Suprapubic skin (tissue), 4 donors: ENCODE results near the gene MAP4K3. TPM values are rescaled to one million over a fixed set of nuclear protein-coding genes. Genes with fewer than 3 reads are reported as not detected.
"Not testable (repeated sequence)": the region's sequence is repeated elsewhere in the genome, so short reads cannot be mapped to it uniquely, and the experiment has no call there.

Source experiments
- DNase-seq, 2 donors: peaks; one replicate each; pipeline ENCODE4 v3.0.0-alpha.2; 2019; ENCODE audit warnings: low spot score in 2 of 2
- H3K27ac ChIP-seq: fragments of 200-600 bp; sonication (generic); one replicate; pipeline ENCODE4 v1.5.1; 2019
- H3K27me3 ChIP-seq: fragments of 200-600 bp; sonication (generic); one replicate; pipeline ENCODE4 v1.5.1; 2019
- H3K36me3 ChIP-seq: fragments of 200-600 bp; sonication (generic); one replicate; pipeline ENCODE4 v1.5.1; 2019
- H3K4me1 ChIP-seq: fragments of 200-600 bp; sonication (generic); one replicate; pipeline ENCODE4 v1.5.1; 2019
- H3K4me3 ChIP-seq: fragments of 200-600 bp; sonication (generic); one replicate; pipeline ENCODE4 v1.5.1; 2019; ENCODE audit warnings: mild to moderate bottlenecking
- H3K9me3 ChIP-seq: fragments of 200-600 bp; sonication (generic); one replicate; pipeline ENCODE4 v1.5.1; 2019
- EP300 ChIP-seq: sonication (generic); formaldehyde crosslinking; IDR thresholded peaks from one replicate; pipeline ENCODE4 v1.6.1; 2017; ENCODE audit warnings: antibody characterized with exemption
- POLR2A ChIP-seq, 2 donors: fragments of 450-650 bp; IDR thresholded peaks; one replicate each; pipeline ENCODE4 v1.6.1; 2017; ENCODE audit warnings: antibody characterized with exemption in 2 of 2, mild to moderate bottlenecking in 2 of 2, moderate library complexity in 2 of 2
- POLR2AphosphoS5 ChIP-seq, 3 donors: sonication (generic); formaldehyde crosslinking; IDR thresholded peaks; one replicate each; pipeline ENCODE4 v1.6.1; 2017; ENCODE audit warnings: antibody characterized with exemption in 3 of 3
- WGBS: methylation state at CpG from one replicate; pipeline ENCODE4 v1.1.5; 2018; 5-methylcytosine and 5-hydroxymethylcytosine counted together
- total RNA-seq, 4 donors: library from RNA; depleted of rRNA; stranded (reverse); fragments of >200 nt; gene quantifications; one replicate each; pipeline ENCODE4 v1.1.0, GENCODE V29; 2016
- TF ChIP-seq, protein P1 (sequence below), 2 donors: fragments of 200-600 bp in 1 of 2; fragments of 450-650 bp in 1 of 2; sonication (generic) in 1 of 2; IDR thresholded peaks; one replicate each; pipeline ENCODE4 v1.5.1; 2016 to 2019; ENCODE audit warnings: antibody characterized with exemption in 2 of 2, mild to moderate bottlenecking in 1 of 2, moderate library complexity in 1 of 2

Gene MAP4K3
- total RNA-seq, 4 donors from 2014 or later, result 26.3 to 59.9 (median 37.8) TPM

DNA sequence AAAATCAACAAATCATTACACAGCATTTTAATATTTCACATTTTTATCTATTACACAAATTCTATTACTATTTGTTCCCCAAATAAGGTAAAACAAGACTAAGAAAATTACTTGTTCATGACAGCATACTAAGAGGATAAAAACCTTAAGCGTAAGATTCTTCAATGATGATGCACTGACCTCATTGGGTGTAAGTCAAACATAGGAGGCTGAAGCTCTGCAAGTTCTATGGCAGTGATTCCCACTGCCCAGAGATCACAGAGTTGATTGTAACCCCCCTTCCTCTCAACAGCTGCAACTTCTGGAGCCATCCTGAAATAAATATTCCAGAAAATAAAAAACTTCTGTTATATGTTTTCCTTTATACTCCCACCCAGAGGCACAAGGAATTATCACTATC, 111.1 kb downstream of the MAP4K3 start:
- no peak for DNase-seq
- H3K9me3 ChIP-seq, result no peaks in the 10 kb centered on the region
- WGBS, result 100% methylated on average over 1 of the region's 1 CpG
- no peak overlapping the region for H3K27ac ChIP-seq
- peaks cover 26% of the 10 kb centered on the region for H3K36me3 ChIP-seq
- H3K4me1 ChIP-seq, result no peaks in the 10 kb centered on the region
- TF ChIP-seq, protein P1, sequence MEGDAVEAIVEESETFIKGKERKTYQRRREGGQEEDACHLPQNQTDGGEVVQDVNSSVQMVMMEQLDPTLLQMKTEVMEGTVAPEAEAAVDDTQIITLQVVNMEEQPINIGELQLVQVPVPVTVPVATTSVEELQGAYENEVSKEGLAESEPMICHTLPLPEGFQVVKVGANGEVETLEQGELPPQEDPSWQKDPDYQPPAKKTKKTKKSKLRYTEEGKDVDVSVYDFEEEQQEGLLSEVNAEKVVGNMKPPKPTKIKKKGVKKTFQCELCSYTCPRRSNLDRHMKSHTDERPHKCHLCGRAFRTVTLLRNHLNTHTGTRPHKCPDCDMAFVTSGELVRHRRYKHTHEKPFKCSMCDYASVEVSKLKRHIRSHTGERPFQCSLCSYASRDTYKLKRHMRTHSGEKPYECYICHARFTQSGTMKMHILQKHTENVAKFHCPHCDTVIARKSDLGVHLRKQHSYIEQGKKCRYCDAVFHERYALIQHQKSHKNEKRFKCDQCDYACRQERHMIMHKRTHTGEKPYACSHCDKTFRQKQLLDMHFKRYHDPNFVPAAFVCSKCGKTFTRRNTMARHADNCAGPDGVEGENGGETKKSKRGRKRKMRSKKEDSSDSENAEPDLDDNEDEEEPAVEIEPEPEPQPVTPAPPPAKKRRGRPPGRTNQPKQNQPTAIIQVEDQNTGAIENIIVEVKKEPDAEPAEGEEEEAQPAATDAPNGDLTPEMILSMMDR (IDR thresholded peaks at IDR 0.05), result no peak
- TF ChIP-seq POLR2A (IDR thresholded peaks at IDR 0.05), result no peak
- TF ChIP-seq POLR2AphosphoS5 (IDR thresholded peaks at IDR 0.05), result no peak
- no peak for TF ChIP-seq EP300
- H3K27me3 ChIP-seq, result no peaks in the 10 kb centered on the region
- H3K4me3 ChIP-seq, result no peak overlapping the region

DNA sequence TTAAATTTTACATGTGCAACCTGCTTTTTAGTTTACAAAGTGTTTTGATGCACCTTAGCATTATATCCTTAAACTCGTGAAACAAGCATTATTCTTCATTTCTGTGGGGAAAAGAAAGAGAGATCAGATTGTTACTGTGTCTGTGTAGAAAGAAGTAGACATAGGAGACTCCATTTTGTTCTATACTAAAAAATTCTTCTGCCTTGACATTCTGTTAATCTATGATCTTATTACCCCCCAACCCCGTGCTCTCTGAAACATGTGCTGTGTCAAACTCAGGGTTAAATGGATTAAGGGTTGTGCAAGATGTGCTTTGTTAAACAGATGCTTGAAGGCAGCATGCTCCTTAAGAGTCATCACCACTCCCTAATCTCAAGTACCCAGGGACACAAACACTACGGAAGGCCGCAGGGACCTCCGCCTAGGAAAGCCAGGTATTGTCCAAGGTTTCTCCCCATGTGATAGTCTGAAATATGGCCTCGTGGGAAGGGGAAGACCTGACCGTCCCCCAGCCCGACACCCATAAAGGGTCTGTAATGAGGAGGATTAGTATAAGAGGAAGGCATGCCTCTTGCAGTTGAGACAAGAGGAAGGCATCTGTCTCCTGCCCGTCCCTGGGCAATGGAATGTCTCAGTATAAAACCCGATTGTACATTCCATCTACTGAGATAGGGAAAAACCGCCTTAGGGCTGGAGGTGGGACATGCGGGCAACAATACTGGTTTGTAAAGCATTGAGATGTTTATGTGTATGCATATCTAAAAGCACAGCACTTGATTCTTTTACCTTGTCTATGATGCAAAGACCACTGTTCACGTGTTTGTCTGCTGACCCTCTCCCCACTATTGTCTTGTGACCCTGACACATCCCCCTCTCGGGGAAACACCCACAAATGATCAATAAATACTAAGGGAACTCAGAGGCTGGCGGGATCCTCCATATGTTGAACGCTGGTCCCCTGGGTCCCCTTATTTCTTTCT, 115.7 kb downstream of the MAP4K3 start:
- H3K36me3 ChIP-seq, H3K4me3 ChIP-seq, H3K9me3 ChIP-seq, DNase-seq, H3K27me3 ChIP-seq, H3K27ac ChIP-seq, H3K4me1 ChIP-seq: not testable (repeated sequence)
- WGBS, result 91% methylated on average over 16 of the region's 16 CpGs

DNA sequence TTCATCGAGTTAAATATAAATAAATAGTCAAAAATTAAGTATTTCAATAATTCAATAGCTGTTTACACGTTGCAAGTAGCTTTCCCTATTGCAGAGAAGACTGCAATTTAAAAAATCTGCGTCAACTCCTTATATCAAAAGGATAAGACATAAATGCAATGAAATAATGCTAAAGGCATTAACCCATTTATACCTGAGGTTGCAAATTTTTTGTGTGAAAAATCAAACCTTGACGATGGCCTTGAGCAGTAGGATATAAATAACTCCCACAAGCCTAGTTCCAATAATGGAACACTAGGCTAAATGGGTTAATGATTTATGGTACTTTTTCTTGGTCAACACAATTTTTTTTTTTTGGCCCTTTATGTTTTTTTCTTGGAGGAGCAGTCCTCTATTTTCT, 116.9 kb downstream of the MAP4K3 start:
- no peak for DNase-seq
- H3K27ac ChIP-seq, result no peak overlapping the region
- H3K4me1 ChIP-seq, result no peaks in the 10 kb centered on the region
- no peaks in the 10 kb centered on the region for H3K27me3 ChIP-seq
- TF ChIP-seq, protein P1 (IDR thresholded peaks at IDR 0.05), result no peak
- TF ChIP-seq POLR2AphosphoS5 (IDR thresholded peaks at IDR 0.05) (no peak), POLR2A (IDR thresholded peaks at IDR 0.05) (no peak), EP300 (no peak)
- H3K36me3 ChIP-seq, result peaks cover 6% of the 10 kb centered on the region
- WGBS, result 94% methylated on average over 4 of the region's 4 CpGs
- no peak overlapping the region for H3K4me3 ChIP-seq
- H3K9me3 ChIP-seq, result no peaks in the 10 kb centered on the region

DNA sequence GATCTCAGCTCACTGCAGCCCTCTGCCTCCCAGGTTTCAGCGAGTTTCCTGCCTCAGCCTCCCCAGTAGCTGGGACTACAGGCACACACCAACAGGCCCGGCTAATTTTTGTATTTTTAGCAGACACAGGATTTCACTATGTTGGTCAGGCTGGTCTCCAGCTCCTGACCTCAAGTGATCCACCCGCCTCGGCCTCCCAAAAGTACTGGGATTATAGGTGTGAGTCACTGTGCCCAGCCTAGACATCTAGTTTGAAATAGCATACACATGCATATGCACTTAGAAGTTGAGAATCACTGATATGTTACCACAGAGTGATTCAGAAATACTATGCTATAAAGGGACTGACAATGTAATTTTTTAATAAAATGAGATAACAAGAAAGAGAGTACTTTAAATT, 123.5 kb downstream of the MAP4K3 start:
- peaks cover 31% of the 10 kb centered on the region for H3K36me3 ChIP-seq
- no peak for DNase-seq
- TF ChIP-seq POLR2AphosphoS5 (IDR thresholded peaks at IDR 0.05) (no peak), EP300 (no peak), POLR2A (IDR thresholded peaks at IDR 0.05) (no peak)
- TF ChIP-seq, protein P1 (IDR thresholded peaks at IDR 0.05), result no peak
- no peak overlapping the region for H3K4me3 ChIP-seq
- H3K4me1 ChIP-seq, result no peaks in the 10 kb centered on the region
- 96% methylated on average over 4 of the region's 4 CpGs for WGBS
- H3K9me3 ChIP-seq, result no peaks in the 10 kb centered on the region
- no peaks in the 10 kb centered on the region for H3K27me3 ChIP-seq
- H3K27ac ChIP-seq, result no peak overlapping the region

DNA sequence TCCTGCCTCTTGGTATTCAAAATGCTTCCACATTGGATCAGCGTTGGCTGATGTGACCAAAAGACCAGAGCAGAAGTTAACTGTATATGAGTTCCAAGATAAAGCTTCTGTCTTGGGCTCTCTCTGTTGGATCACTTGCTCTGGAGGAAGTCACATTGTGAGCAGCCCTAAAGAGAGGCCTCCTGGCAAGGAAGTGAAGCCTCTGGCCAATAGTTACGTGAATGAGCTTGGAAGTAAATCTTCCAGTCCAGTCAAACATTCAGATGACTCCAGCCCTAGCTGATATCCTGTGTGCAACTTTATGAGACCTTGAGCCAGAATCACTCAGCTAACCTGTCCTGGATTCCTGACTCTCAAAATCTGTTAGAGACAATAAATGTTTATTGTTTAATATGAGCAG, 125.6 kb downstream of the MAP4K3 start:
- Histone ChIP-seq H3K4me3 (no peak overlapping the region), H3K9me3 (no peaks in the 10 kb centered on the region), H3K27me3 (no peaks in the 10 kb centered on the region), H3K27ac (no peak overlapping the region), H3K4me1 (no peaks in the 10 kb centered on the region), H3K36me3 (peaks cover 31% of the 10 kb centered on the region)
- TF ChIP-seq EP300 (no peak), POLR2AphosphoS5 (IDR thresholded peaks at IDR 0.05) (no peak), POLR2A (IDR thresholded peaks at IDR 0.05) (no peak)
- TF ChIP-seq, protein P1 (IDR thresholded peaks at IDR 0.05), result no peak
- no peak for DNase-seq
- WGBS, result 90% methylated on average over 2 of the region's 2 CpGs
